K562 treated with DMSO at 1 percent for 4 hours (cell line): Measurements from ENCODE around the gene CUBN. TPM values are rescaled to one million over a fixed set of nuclear protein-coding genes. Genes with fewer than 3 reads are reported as not detected.

Experiments used
- total RNA-seq: library from RNA; unstranded; fragments of 300-600 nt; gene quantifications from 2 replicates; pipeline ENCODE4 v1.2.3, GENCODE V29; 2022; ENCODE audit not compliant: insufficient read depth

CUBN gene
- 0.12 and 0.69 TPM in 2 replicates for total RNA-seq

DNA sequence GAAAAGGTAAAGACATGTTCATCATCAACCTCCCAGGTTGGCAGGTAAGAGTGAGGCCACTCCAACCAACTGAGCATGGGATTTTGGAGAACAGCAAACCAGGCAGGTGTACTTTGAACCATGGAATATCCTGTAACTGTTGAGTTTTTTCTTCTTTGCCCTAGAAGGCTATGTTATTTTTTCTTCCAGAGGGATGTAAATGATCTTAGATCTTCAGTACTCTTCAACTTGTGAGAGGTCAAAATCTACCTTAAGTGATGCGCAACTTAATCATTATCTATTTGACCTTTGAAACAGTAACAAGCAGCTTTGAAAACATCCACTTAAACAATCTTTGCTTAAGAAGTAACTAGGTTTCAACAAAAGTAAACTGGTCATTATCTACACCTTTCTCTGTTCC, at the start of gene CUBN:
CUBN (minus strand) TSS at position 71 of the 400 bp plus-strand sequence; CDS start at position 25, 46 bp downstream.

DNA sequence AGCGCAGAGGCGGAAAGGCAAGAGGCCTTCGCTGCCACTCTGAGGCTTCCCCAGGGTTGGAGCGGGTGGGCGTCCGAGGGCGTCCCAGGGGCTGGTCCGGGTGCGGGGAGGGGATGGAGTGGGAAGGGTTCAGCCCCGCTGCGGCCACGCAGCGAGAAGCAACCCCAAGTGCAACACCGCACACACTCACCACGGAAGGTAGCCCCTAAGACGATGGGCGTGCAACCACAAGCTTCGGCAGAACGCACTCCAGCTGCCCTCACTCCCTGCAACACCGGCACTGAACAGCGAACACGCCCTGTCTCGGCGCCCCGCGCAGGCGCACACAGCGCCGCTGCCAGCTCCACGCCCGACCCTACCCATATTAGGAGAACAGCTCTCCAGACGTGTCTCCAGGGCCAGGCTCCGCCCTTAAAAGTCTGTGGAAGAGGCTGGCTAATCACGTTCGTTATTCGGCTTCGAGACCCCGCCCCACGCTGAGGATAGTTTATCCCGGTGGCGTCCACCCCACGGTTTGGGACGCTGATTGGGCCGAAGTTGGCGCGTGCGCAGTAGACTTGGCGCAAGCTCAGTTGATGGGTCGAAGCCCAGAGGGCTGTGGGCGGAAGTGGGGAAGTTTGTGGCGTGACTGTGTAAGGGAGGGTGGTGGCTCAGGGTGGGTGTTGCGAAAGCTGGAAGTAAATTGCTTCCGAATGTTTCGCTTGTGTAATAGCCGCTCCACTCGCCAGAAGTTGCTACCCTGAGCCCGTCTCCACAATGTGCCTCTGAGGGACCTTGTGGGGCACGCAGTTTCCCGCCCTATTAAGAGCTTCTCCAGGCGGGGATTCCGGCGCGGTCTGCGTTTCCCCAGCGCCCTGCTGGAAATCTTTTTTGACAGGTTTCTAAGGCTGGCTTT, 312.2 kb downstream of the CUBN start, which contains the start of gene RSU1:
RSU1 (minus strand) TSS at position 300 of the 895 bp plus-strand sequence. CDS start 343 bp downstream, outside the sequence.

Other genes with a start within 250 kb of the CUBN start
- gene TRDMT1, start 71.9 kb upstream of the CUBN start, total RNA-seq = 2.3 and 5.0 TPM in 2 replicates
- gene VIM, start 98.4 kb upstream of the CUBN start, total RNA-seq = 1,115 and 1,169 TPM in 2 replicates